MM.1S (cell line): ENCODE data around the gene SETD5.

Source experiments
- DNase-seq: peaks from one replicate; pipeline ENCODE4 v3.0.0-alpha.2; 2015
- H2AFZ ChIP-seq: fragments of 300-600 bp; sonication (generic); 2 replicates; pipeline ENCODE4 v1.6.0; 2016; ENCODE audit warnings: antibody characterized with exemption, low read length
- H3F3A ChIP-seq: fragments of 300-600 bp; sonication (generic); 2 replicates; pipeline ENCODE4 v1.6.1; 2016; ENCODE audit warnings: mild to moderate bottlenecking, antibody characterized with exemption, low read length, moderate library complexity, mixed read lengths; ENCODE audit not compliant: insufficient read depth
- H3K27ac ChIP-seq: fragments of 300-600 bp; sonication (generic); 2 replicates; pipeline ENCODE4 v1.5.1; 2016; ENCODE audit warnings: mild to moderate bottlenecking, low read length
- H3K27me3 ChIP-seq: fragments of 300-600 bp; sonication (generic); replicated peaks from 2 replicates; pipeline ENCODE4 v1.6.0; 2016; ENCODE audit warnings: low read length; ENCODE audit not compliant: insufficient read depth
- H3K36me3 ChIP-seq: fragments of 300-600 bp; sonication (generic); replicated peaks from 2 replicates; pipeline ENCODE4 v1.6.1; 2016; ENCODE audit warnings: mild to moderate bottlenecking, low read length, mixed read lengths; ENCODE audit not compliant: insufficient read depth
- H3K4me1 ChIP-seq: fragments of 300-600 bp; sonication (generic); 2 replicates; pipeline ENCODE4 v1.6.1; 2016; ENCODE audit warnings: low read length, mixed read lengths
- H3K4me2 ChIP-seq: fragments of 300-600 bp; sonication (generic); 2 replicates; pipeline ENCODE4 v1.6.0; 2016; ENCODE audit warnings: low read depth, low read length
- H3K4me3 ChIP-seq: fragments of 300-600 bp; sonication (generic); 2 replicates; pipeline ENCODE4 v1.5.1; 2016; ENCODE audit warnings: low read length, mixed read lengths
- H3K79me2 ChIP-seq: fragments of 300-600 bp; sonication (generic); 2 replicates; pipeline ENCODE4 v1.6.1; 2016; ENCODE audit warnings: mixed run types, low read length, mixed read lengths
- H3K9ac ChIP-seq: fragments of 300-600 bp; sonication (generic); 2 replicates; pipeline ENCODE4 v1.6.1; 2016; ENCODE audit warnings: low read length, mixed read lengths
- H3K9me2 ChIP-seq: fragments of 300-600 bp; sonication (generic); replicated peaks from 2 replicates; pipeline ENCODE4 v1.6.1; 2016; ENCODE audit warnings: mild to moderate bottlenecking, low read length, mixed read lengths; ENCODE audit not compliant: insufficient read depth
- H3K9me3 ChIP-seq: fragments of 300-600 bp; sonication (generic); replicated peaks from 2 replicates; pipeline ENCODE4 v1.6.1; 2016; ENCODE audit warnings: mild to moderate bottlenecking, low read length, mixed read lengths; ENCODE audit not compliant: insufficient read depth
- H4K20me1 ChIP-seq: fragments of 300-600 bp; sonication (generic); 2 replicates; pipeline ENCODE4 v1.6.1; 2016; ENCODE audit warnings: mild to moderate bottlenecking, low read length, moderate library complexity, mixed read lengths; ENCODE audit not compliant: insufficient read depth
- EZH2 ChIP-seq: fragments of 300-600 bp; sonication (generic); optimal IDR thresholded peaks from 2 replicates; pipeline ENCODE3; 2017; ENCODE audit warnings: low read depth, mild to moderate bottlenecking, antibody characterized with exemption, low read length, mixed read lengths
- EZH2phosphoT487 ChIP-seq: fragments of 300-600 bp; sonication (generic); IDR thresholded peaks from 2 replicates; pipeline ENCODE4 v1.6.1; 2018; ENCODE audit warnings: antibody characterized with exemption, low read length
- TF ChIP-seq, protein P1 (sequence below): fragments of 300-600 bp; sonication (generic); IDR thresholded peaks from 2 replicates; pipeline ENCODE4 v1.5.1; 2016; ENCODE audit warnings: antibody characterized with exemption, low read length, mixed read lengths

Gene SETD5

DNA sequence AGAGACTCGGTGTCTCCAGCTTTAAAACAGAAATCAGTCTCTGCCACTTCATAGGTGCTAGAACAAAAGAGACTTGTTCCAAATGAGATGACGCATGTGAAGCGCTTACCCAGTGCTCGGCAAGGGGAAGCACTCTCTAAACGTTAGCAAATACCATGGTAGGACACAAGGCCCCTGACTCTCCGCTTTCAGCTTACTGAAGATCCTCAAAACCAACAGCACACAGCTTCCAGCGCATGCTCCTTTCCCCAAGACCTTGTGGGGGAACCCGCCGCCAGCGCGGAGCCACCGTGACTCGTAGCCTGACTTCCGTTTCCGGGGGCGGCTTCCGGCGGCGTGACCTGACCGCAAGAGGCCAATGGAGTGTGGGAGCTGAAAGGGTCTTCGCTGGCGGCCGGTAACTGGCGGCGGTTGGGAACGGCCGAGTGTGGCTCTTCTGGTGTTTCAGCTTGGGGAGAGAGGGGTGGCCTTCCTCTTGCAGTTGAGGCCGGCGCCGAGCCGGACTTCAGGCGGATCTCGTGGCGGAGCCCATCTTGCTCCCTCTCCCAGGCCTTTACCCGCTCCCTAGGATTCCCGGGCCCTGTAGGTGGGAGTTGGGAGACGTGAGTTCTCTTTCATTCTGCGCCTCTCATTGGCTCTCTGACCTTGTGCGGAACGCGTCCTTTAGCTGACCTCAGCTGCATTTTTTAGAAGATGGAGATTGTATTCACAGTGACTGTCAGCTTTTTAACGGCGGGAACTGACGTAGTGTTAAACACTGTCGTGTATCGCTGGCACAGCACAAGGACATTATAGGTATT lies 34.5 kb upstream of the SETD5 start, which contains the start of gene THUMPD3:
Gene THUMPD3, plus strand, starts transcription at position 324 of the 800 bp plus-strand sequence. CDS start 2,015 bp downstream, outside the sequence.
- DNase-seq = peak; percentile 93
- H3K36me3 ChIP-seq = peaks cover 15% of the 10 kb centered on the region
- peak within 1 kb of the TSS; percentile 95 for H3K9ac ChIP-seq
- H2AFZ ChIP-seq = peak within 1 kb of the TSS; percentile 95
- no peaks in the 10 kb centered on the region for H3K9me3 ChIP-seq
- H4K20me1 ChIP-seq = no peaks in the 10 kb centered on the region
- peak within 1 kb of the TSS; percentile 87 for H3K4me2 ChIP-seq
- H3K4me3 ChIP-seq = peak within 1 kb of the TSS; percentile 94
- H3F3A ChIP-seq = no peaks in the 10 kb centered on the region
- H3K27me3 ChIP-seq = no peaks in the 10 kb centered on the region
- H3K9me2 ChIP-seq = no peaks in the 10 kb centered on the region
- H3K79me2 ChIP-seq = peaks cover 18% of the 10 kb centered on the region
- peak within 1 kb of the TSS; percentile 92 for H3K27ac ChIP-seq
- no peak for TF ChIP-seq EZH2
- TF ChIP-seq EZH2phosphoT487 = no peak
- TF ChIP-seq, protein P1, sequence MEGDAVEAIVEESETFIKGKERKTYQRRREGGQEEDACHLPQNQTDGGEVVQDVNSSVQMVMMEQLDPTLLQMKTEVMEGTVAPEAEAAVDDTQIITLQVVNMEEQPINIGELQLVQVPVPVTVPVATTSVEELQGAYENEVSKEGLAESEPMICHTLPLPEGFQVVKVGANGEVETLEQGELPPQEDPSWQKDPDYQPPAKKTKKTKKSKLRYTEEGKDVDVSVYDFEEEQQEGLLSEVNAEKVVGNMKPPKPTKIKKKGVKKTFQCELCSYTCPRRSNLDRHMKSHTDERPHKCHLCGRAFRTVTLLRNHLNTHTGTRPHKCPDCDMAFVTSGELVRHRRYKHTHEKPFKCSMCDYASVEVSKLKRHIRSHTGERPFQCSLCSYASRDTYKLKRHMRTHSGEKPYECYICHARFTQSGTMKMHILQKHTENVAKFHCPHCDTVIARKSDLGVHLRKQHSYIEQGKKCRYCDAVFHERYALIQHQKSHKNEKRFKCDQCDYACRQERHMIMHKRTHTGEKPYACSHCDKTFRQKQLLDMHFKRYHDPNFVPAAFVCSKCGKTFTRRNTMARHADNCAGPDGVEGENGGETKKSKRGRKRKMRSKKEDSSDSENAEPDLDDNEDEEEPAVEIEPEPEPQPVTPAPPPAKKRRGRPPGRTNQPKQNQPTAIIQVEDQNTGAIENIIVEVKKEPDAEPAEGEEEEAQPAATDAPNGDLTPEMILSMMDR = no peak
- 0 out of 2 replicates have a peak, but pooled peaks cover 3% of the 10 kb centered on the region for H3K4me1 ChIP-seq

DNA sequence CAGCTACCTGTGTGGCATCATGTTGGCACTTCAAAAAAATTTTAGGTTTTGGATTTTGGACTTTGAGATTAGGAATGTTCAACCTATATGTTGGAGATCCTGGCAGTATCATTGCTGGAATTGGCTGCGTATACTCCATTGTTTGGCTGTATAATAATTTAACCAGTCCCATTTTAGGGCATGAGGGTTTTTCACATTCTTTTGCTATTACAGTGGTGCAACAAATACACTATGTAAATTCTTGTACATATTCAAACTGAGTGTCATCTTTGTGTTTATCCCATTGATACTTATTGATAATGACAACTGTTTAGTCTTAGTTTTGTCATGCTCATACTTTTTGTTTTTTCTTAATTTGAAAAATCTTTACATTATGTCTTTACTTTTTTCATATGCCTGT lies 27.9 kb upstream of the SETD5 start:
- TF ChIP-seq EZH2 (no peak), EZH2phosphoT487 (no peak)
- TF ChIP-seq, protein P1 = no peak
- Histone ChIP-seq H3K36me3 (peaks cover 32% of the 10 kb centered on the region), H3K27ac (no peak overlapping the region), H3K4me1 (no peaks in the 10 kb centered on the region), H3F3A (no peaks in the 10 kb centered on the region), H3K4me2 (no peak overlapping the region), H3K9ac (no peak overlapping the region), H3K9me2 (no peaks in the 10 kb centered on the region), H3K27me3 (no peaks in the 10 kb centered on the region), H2AFZ (no peak overlapping the region), H4K20me1 (no peaks in the 10 kb centered on the region), H3K79me2 (peaks cover 20% of the 10 kb centered on the region; the same call in 1 of the 2 replicates), H3K4me3 (no peak overlapping the region), H3K9me3 (no peaks in the 10 kb centered on the region)
- no peak for DNase-seq

DNA sequence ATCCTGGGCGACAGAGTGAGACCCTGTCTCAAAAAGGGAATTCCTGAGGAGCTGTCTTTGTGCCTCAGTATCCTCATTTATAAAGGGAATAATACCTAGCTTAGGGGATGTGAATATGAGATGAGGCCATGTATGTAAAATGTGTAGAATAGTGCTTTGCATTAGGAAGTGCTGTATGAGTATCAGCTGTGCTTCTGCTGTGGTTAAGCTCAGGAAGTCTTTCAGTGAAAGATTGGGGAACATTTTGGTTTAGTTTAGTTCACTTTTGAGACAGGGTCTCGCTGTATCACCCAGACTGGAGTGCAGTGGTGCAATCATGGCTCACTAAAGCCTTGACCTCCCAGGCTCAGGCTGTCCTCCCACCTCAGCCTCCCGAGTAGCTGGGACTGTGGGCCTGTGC lies 23.9 kb upstream of the SETD5 start:
- peaks cover 30% of the 10 kb centered on the region for H3K36me3 ChIP-seq
- H3K27ac ChIP-seq = no peak overlapping the region
- H3K9me2 ChIP-seq = no peaks in the 10 kb centered on the region
- DNase-seq = no peak
- peaks cover 33% of the 10 kb centered on the region for H3K79me2 ChIP-seq
- no peaks in the 10 kb centered on the region for H3K4me1 ChIP-seq
- H3K27me3 ChIP-seq = no peaks in the 10 kb centered on the region
- no peak overlapping the region for H2AFZ ChIP-seq
- TF ChIP-seq EZH2phosphoT487 (no peak), EZH2 (no peak)
- TF ChIP-seq, protein P1 = no peak
- no peak overlapping the region for H3K9ac ChIP-seq
- H4K20me1 ChIP-seq = no peaks in the 10 kb centered on the region
- no peak overlapping the region for H3K4me2 ChIP-seq
- H3F3A ChIP-seq = no peaks in the 10 kb centered on the region
- H3K9me3 ChIP-seq = no peaks in the 10 kb centered on the region
- H3K4me3 ChIP-seq = no peak overlapping the region
